ENCODE results near the gene AGMAT.
"Not testable (repeated sequence)": the region's sequence is repeated elsewhere in the genome, so short reads cannot be mapped to it uniquely, and the experiment has no call there.

AGMAT gene

DNA sequence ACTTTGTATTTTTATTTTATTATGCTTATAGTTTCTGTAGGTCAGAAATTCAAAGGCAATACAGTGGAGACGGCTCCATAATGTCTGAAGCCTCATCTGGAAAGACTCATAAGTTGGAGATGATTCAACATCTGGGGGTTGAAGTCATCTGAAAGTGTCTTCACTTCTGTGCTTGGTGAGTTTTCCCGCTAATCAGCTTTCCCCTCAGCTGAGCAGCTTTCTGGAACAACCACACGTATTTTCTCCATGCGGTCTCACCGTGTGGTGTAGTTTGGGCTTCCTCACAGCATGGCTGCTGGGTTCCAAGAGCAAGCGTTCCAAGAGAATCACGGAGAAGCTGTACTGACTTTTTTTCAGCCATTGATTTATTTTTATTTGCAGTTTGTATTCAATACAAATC lies 24.8 kb upstream of the AGMAT start:
- ATAC-seq, result no peak

DNA sequence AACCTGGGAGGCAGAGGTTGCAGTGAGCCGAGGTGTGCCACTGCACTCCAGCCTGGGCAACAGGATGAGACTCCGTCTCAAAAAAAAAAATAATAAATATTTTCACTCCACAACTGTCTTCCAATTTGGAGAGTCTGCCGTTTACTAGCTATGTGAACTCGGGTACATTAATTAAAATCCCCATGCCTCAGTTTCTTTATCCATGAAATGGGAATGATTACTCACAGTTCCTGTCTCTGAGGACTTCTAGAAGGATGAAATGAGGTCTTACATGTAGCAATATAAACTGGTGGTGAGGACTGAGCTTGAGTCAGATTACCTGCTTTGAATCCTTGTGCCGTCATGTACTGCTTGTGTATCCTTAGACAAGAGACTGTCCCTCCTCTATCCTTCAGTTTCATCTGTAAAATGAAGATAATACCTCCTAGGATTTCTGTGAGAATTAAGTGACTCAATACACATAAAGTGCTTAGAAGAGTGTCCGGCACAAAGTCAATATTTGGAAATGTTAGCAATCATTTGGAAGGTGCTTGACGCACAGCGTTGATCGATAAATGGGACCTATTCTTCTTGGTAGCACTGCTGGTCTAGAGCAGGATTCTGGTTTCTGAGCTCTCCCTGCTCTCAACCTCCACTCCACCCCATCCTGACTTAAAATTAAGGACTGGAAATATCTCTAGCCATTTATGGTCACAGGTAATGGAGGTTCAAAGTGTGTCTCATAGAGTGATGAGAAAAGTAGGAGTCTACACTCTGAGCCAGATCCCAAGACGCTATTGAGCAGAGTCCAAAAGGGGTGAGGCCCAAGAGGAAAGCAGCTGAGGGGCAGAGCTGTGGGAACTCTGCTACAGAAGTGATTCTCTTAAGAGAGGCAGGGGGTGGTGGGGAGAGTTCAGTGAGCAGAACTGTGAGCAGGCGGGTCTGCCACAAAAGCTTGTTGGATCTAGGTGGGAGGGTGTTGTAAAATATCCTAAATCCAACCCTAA lies 20.8 kb upstream of the AGMAT start:
- ATAC-seq, result no peak

DNA sequence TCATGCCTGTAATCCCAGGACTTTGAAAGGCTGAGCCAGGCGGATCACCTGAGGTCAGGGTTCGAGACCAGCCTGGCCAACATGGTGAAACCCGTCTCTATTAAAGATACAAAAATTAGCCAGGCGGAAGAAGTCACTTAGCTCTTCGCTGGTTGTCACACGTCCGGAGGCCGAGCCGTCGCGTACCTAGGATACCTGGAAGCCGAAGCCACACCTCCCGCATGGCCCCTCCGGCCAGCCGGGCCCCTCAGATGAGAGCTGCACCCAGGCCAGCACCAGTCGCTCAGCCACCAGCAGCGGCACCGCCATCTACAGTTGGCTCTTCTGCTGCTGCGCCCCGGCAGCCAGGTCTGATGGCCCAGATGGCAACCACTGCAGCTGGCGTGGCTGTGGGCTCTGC lies 19.5 kb upstream of the AGMAT start:
- ATAC-seq, result not testable (repeated sequence)

DNA sequence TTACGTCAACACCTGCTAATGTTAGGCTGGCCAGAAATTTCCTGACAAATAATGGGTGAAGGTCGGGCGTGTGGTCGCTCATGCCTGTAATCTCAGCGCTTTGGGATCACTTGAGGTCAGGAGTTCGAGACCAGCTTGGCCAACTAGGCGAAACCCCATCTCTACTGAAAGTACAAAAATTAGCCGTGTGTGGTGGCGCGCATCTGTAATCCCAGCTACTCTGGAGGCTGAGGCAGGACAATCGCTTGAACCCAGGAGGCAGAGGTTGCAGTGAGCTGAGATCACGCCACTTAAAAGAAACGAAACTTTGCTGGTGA lies 19.1 kb upstream of the AGMAT start:
- not testable (repeated sequence) for ATAC-seq

DNA sequence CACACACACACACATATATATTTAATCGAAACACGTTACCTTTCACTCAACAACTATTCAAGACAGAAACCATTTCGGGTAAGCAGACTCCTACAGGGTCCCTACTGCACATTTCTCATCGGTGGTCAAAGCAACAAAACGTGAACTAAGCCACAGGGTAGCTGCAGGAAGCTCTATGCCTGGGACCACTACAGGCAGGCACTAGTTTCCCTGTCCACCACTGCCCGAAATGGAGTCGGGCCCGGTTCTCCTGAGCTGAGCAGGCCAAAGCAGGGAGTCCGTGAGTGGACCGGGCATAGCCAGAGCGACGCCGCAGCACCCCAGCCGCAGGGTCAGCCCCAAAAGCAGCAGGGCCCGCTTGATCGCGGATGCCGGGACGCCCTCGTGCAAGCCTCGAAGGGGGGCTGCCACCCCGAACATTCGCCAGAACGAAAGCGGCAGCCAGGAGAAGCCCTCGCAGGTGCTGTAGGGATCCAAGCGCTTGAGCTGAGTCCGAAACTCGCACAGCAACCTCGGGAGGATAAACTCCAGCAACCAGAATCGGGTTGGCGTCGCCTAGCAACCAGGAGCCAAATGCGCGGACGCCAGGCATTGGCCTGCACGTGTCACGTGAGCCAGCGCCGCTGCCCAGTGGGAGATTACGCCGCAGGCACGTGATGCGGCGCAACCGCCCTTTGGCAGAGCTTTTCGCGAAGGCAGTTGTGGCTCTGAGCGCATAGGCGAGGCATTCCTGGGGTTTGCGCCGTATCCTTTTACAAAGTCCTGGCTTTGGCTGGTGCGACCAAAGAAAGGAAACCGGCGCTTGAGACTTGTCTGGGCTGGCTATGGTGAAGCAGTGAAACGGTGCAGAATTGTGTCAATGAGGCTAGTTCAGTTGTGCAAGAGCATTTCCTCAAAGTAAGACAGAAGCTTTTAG lies 18.5 kb upstream of the AGMAT start:
- peak; percentile 99 to 100 for ATAC-seq

DNA sequence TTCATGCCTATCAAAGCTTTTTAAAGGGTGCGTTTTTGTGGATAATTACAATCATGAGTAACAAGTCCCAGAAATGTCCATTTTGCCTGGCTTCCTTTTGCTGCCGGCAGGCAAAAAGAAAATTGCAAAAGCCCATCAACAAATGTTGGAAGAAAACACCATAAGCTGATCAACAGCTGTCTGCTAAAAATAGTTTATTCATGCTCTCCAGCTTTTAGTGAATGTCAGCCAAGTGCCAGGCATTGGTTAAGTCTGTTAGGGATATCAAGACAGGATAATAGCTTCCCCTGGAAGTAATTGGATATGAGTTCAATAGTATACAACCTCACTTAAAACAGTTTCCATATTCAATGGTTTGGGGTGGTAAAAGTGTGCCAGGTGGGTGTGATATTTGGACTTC lies 13.6 kb upstream of the AGMAT start:
- no peak for ATAC-seq

DNA sequence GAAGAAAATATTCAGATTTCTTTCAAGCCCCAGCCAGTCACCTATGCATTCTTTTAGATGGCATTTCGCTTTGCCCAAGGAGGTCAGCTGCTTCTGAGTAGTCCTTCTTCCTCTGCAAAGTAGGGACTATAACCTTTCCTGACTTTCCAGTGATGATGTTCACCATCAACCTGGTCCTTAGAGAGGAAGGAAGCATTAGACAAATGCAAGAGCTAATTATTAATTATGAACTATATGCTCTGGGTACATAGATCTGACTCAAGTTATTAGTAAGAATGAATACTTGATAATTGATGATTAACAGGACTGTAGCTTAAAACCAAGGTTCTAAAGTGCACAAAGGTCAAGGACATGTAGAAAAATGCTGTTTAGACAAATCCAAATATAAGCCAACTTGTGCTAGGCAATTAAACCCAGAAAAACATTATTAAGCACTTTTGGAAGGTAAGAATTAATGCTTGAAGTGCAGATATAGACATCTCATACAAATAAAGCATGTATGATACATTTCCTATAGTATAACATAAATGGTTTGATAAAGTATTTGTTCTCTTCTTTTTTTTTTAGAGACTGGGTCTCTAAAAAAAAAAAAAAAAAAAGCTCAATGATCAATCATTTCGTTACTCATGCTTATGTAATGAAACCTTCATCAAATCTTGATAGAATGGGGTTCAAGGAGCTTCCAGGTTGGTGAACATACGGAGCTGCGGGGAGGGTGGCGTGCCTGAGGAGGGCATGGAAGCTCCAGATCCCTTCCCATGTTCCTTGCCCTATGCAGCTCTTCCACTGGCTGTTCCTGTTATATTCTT lies 11.2 kb upstream of the AGMAT start:
- ATAC-seq, result no peak

DNA sequence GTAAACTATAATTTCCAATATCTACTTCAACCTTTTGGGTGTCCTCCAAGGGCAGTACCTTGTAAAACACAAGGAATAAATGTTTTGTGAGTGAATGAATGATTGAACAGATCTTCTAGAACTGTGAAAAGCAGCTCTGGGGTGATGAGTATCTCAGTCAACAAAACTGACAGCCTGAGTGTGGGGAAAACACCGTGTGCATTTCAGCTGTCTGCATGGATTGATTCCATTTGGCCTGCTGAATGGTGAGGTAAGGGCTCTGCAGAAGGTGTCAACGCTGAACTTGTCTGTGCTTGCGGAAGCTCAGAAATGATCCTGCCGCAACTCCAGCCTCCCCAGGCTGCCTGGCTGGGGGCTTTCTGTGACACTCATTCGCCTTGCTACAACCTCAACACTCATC lies 7.4 kb upstream of the AGMAT start:
- ATAC-seq, result no peak

DNA sequence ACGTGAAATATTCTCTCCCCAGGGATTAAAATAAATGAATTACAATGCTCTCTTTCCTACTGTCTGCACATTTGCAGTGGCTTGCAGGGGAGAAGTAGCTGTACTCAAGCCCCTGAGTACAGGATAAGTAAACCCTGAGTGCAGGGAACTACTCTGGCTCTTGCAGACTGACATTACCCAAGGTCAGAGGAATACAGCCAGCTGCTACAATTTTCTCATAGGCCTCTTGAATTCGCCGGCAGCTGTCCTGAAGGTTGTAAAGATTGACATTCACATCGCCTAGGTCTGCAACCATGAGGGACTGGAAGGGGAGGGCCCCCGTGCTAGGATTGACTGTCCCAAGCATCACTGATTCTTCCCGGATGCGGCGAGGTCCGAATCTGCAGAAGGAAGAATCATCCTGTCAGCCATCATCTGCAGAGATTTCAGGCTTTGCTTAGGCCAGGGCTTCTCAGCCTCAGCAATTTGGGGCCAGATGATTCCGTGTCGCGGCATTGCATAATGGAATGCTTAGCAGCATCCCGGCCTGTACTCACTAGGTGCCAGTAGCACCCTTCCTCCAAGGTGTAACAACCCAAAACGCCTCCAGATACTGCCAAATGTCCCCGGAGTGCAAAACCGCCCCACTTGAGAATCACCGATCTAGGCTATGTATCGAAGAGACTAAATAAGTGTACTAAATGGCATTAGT lies 1.7 kb downstream of the AGMAT start:
- no peak for ATAC-seq

DNA sequence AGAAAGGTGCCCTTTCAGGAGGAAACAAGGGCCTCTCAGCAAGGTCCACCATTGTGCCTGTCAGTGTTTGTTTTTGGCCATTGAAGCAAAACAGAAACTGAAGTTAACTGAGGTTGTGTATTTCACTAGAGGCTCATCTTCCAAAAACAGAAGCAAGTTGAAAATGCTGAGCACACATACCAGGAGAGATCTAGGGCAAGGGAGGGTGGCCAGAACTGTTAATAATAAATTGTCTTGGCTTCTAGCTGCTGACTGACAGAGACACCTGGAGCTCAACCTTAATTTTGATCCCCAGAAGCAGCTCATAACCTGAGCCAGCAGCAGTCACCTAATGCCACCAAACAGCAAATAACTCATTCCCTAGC lies 5.2 kb downstream of the AGMAT start:
- peak in 1 of 2 donors; percentile 11 for ATAC-seq

DNA sequence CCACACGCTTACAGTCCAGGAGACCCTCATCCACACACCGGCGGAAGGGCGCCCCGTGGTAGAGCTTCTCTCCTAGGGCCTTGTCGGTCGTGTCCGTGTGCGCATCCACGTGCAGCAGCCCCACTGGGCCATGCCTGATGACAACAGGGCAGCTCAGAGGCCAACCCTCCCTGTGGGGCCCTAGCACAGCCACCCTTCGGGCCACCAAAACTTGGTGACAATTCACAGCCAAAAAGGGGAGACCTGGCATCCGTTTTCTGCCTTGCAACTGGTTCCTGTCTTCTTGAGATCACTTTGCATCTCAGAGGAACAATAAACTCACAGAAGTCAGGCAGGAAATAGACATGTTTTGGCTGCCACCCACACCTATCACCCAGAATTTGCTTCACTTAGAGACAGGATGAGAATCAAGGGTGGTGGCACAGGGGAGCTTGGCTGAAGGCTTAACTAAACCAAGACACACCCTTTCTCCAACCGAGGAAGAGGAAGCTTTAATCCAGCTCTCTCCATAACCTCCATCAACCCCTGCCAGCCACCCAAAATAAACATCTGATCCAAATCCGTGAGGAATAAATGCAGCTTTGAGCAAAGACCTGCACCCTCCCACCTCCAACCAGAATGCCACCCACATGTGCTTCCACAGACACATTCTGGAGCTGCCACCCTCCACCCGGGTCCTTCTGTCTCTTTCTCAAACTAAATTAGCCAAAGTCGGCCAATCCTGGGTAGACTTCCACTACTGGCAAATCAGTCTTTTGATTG lies 5.7 kb downstream of the AGMAT start:
- peak; percentile 55 to 56 for ATAC-seq

DNA sequence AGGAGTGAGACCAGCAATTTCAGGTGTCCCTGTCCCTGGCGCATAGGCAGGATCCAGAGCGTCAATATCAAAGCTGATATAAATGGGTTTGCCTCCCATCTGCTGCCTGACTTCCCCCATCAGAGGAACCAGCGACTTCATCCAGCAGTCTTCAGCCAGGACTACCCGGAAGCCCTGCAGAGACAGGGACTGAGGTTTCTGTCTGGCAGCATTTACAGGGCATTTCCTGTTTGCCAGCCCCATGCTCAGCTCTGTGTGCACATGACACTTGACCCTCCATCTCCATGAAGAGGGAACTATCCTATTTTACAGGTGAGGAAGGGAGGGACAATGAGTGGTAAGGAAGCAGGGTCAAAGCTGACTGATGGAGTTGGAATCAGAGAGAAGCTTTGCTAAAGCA lies 7.2 kb downstream of the AGMAT start:
- peak in 1 of 2 donors; percentile 13 for ATAC-seq

DNA sequence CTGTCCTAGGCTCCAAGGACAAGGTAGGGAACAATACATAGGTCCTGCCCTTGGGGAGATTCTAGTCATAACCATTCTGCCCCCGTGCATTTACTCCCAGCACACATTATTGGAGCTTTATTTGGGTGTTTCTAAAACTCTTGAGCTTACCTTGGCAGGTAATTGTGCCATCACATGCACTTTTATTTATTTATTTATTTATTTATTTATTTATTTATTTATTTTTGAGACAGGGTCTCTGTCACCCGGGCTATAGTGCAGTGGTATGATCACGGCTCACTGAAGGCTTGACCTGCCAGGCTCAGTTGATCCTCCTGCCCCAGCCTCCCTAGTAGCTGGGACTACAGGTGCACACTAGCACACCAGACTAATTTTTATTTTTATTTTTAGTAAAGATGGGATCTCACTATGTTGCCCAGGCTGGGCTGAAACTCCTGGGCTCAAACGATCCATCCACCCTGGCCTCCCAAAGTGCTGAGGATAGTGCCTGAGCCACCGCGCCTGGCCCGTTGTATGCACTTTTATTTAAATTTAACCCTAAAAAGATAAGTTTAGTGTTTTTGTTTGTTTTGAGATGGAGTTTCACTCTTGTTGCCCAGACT lies 9.2 kb downstream of the AGMAT start:
- ATAC-seq, result no peak

DNA sequence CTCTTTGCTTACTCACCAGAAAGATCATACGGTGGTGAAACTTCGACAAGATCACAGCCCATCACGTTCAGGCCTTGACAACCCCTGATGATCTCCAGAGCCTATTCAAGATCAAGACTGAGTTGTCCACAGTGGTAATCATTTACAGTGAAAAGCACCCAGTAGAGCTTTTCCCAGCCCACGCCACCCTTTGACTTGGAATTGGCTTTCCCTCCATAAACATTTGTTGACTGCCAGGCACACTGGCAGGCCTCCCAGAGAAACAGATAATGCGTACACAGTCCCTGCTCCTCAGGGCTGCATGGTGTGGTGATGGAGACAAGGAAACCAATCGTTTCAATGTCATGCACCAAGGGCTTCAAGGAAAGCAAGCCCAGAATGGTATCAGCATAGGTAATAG lies 10.1 kb downstream of the AGMAT start:
- no peak for ATAC-seq

DNA sequence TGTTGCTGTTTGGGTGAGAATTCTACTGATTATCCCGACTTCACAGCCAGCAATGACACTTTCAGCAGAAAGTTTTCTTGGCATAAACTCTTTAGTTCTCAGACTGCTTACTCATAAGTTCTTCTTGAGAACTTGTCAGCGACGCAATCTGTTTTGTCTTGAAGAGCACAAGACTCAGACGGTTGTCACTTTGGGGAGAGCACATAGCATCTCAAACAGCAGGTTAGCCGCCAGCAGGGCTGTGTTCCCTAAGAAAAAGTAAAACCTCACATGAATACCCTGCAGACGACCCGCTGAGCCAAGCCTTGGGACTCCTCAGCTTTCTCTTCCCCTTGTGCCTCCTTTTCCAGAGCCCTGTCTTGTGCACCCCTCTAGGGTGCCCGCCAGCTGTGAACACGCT lies 11.4 kb downstream of the AGMAT start:
- ATAC-seq, result no peak

DNA sequence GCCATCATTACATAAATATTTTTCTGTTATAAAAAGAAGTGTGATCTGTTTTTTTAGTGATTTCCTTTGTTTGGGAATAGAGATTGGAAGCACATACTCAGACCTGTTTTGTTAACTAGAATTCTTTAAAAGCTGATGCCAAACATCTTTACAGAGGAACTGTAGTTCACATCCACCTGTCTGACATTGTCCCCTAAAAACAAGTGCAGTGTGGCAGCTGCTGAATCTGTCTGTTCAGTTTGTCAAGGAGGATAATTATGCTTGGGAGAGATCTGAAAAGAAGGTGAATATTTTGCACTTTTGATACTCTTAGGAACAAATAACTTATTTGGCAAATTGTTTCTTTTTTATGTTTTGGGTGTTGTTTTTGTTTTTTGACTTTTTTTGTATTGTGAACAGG lies 13.6 kb downstream of the AGMAT start:
- no peak for ATAC-seq

DNA sequence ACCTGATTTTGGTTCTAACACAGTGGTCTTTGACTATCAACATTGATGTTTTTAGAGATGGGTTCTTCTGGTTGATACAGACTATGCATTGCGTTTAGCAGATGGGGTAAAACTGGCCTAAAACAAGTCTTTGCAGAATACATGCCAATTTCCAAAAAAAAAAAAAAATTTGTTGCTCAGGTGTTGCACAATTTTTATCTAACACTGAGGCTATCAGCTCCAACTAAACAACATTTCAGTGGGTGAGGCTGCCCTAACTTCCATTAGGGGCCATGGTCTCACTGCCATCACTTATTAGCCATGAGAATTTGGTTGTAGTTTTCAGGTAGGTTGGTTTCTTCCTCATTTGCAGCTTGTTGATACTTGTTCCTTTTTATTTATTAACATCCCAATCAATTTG lies 14.0 kb downstream of the AGMAT start:
- ATAC-seq, result no peak

DNA sequence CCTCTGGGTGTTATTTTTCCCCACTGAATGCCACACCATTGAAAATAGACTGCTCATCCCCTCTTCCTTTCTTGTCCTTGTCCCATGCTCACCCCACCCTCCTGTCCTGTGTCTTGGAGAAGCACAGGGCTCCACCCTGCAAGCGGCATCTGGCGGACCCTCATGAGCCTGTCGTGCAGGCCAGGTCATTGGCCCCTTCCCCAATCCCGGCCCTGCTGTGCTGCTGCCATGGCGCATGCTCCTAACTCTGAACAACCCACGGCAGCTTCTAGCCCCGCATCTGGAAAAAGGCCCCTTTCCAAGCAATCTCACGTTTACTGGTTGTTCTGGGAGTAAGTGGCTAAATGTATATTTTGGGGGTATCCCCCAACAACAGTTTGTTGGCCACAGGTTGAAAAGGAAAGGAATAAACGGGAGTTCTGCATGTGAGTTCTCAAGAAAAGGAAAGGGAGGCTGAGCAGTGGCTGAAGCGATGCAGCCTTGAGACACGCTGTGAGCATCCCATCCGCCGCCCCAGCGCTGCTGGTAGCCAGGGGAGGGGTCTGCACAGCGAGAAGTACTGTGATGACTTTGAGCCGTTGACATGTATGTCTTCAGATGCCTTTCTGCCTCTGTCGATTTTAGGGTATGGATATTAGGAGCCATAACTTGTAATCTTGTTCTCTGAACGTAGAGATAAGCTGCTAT lies 16.3 kb downstream of the AGMAT start:
- ATAC-seq, result no peak

DNA sequence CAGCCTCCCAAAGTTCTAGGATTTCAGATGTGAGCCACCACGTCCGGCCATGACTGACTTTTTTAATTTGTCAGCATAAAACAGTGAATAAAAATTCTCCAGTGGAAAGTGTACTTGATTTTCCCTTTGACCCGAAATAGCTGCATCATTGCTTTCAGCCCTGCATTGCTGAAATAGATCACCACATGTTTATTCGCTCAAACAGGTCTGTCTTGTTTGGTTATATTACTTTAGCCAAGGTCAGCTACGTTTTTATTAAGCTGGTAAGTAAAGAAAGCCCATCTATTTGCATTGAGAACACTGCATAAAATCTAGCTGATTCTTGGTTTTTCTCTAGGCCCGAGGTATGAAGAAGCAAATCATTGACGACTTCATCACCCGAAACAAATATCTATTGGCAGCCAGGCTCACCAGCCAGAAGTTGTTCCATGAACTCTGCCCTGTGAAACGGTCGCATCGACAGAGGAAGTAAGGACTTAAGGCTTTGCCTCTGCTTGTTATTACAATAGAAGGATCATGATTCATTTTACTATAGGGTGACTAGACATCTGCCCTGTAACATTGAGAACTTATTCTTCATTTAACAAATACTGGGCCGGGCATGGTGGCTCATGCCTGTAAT lies 25.6 kb downstream of the AGMAT start:
- ATAC-seq, result no peak

DNA sequence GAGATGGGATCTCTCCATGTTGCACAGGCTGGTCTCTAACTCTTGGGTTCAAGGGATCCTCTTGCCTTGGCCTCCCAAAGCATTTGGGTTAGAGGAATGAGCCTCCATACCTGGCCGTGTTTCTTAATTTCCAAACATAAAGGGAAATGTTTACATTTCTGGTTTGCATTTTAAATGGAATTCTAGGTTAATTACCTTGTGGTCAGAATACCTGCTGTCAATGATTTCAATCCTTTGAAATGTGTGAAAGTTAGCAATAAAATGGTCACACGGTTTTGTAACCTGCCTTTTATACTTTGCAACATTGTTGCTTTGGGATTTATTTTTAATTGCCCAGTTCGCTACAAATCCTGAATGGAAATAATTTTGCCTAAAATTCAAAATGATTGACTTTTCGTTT lies 26.3 kb downstream of the AGMAT start:
- ATAC-seq, result no peak
